Psoas muscle (tissue), 8 donors: ENCODE results near the gene CCDC154. TPM values are rescaled to one million over a fixed set of nuclear protein-coding genes. Genes with fewer than 3 reads are reported as not detected.
"Not testable (repeated sequence)": the region's sequence is repeated elsewhere in the genome, so short reads cannot be mapped to it uniquely, and the experiment has no call there.

ENCODE experiments used
- ATAC-seq, 4 donors: fragments of 200-7000 bp; cut with Tn5 transposase; one replicate each; pipeline ENCODE4 v1.9.1; 2020; ENCODE audit warnings: moderate library complexity in 3 of 4, mild to moderate bottlenecking in 2 of 4
- DNase-seq, 2 donors: peaks; one replicate each; pipeline ENCODE4 v3.0.0-alpha.2; 2020
- H3K27ac ChIP-seq: fragments of 200-600 bp; one replicate; pipeline ENCODE4 v1.8.0; 2022
- H3K27me3 ChIP-seq, 3 donors: fragments of 200-600 bp in 1 of 3; one replicate each; pipeline versions ENCODE4 v1.6.1 to v1.8.0; 2013 to 2022; ENCODE audit warnings: low read length in 2 of 3, mild to moderate bottlenecking in 2 of 3, moderate library complexity in 1 of 3; ENCODE audit not compliant: insufficient read depth in 3 of 3
- H3K36me3 ChIP-seq, 2 donors: fragments of 200-600 bp in 1 of 2; one replicate each; pipeline versions ENCODE4 v1.6.1 to v1.8.0; 2013 to 2022; ENCODE audit warnings: low read depth in 1 of 2, mild to moderate bottlenecking in 1 of 2, moderate library complexity in 1 of 2; ENCODE audit not compliant: insufficient read depth in 1 of 2
- H3K4me1 ChIP-seq: fragments of 200-600 bp; one replicate; pipeline ENCODE4 v1.8.0; 2022
- H3K4me3 ChIP-seq: fragments of 200-600 bp; one replicate; pipeline ENCODE4 v1.8.0; 2022; ENCODE audit warnings: mild to moderate bottlenecking
- H3K9me3 ChIP-seq: fragments of 200-600 bp; one replicate; pipeline ENCODE4 v1.8.0; 2022
- WGBS, 3 donors: extraction: QIAGEN DNeasy Blood & Tissue Kit; methylation state at CpG; one replicate each; pipeline versions ENCODE4 v1.1.6 to v1.1.7; 2013; 5-methylcytosine and 5-hydroxymethylcytosine counted together
- intact Hi-C, 2 donors: fragments of 100-400 bp; cut with DNase I; formaldehyde crosslinking; loops; one replicate each; pipeline versions ENCODE4 v1.11.0 to v1.14.2; 2022
- polyA plus RNA-seq, 3 donors: library from polyadenylated mRNA; stranded (reverse); fragments of 200-250 nt; gene quantifications; one replicate each; pipeline ENCODE4 v1.2.3, GENCODE V29; 2013
- total RNA-seq, 4 donors: library from RNA; stranded (reverse); fragmentation: NEBNext Ultra II Directional in 2 of 4; extraction: Animal tissue kit (Norgen Biotek cat#: 25700) in 2 of 4; gene quantifications; one replicate each; pipeline versions ENCODE4 v1.2.1 to v1.2.4, GENCODE V29; 2021 to 2023
- TF ChIP-seq, protein P1 (sequence below): fragments of 200-600 bp; IDR thresholded peaks from one replicate; pipeline ENCODE4 v1.8.0; 2022; ENCODE audit warnings: antibody characterized with exemption
- donor health status: healthy with polysubstance abuse.
- donor health status: DM: no; HTN: no; CAD: no; lungs with moderate emphysema.
- donor health status: Bipolar disorder and iron deficiency.
- donor health status: healthy.
- donor health status: DM: yes; HTN: yes; CAD: no.
- donor health status: DM: no; HTN: no; CAD: no.
- donor health status: DM: no; HTN: no; CAD: no.
- donor health status: DM: yes; HTN: yes; CAD: no.

CCDC154 gene
- total and polyA plus RNA-seq, 7 donors: 0.21 to 1.5 (median 0.40) TPM; not detected in 1

- 73 to 75% (median 75%) methylated on average over 28 of the region's 28 CpGs for WGBS, 3 donors
- intact Hi-C loops: loop anchor here in 1 of 2 donors (5.0 kb wide), 1 partner anchor 190 kb away; no protein-coding TSS in a partner anchor
- H3K27ac ChIP-seq: no peak overlapping the region
- no peak overlapping the region for H3K4me3 ChIP-seq
- H3K36me3 ChIP-seq: no peaks in the 10 kb centered on the region
- H3K27me3 ChIP-seq: no peaks in the 10 kb centered on the region
- DNase-seq (no peak), ATAC-seq (no peak)
- TF ChIP-seq, protein P1, sequence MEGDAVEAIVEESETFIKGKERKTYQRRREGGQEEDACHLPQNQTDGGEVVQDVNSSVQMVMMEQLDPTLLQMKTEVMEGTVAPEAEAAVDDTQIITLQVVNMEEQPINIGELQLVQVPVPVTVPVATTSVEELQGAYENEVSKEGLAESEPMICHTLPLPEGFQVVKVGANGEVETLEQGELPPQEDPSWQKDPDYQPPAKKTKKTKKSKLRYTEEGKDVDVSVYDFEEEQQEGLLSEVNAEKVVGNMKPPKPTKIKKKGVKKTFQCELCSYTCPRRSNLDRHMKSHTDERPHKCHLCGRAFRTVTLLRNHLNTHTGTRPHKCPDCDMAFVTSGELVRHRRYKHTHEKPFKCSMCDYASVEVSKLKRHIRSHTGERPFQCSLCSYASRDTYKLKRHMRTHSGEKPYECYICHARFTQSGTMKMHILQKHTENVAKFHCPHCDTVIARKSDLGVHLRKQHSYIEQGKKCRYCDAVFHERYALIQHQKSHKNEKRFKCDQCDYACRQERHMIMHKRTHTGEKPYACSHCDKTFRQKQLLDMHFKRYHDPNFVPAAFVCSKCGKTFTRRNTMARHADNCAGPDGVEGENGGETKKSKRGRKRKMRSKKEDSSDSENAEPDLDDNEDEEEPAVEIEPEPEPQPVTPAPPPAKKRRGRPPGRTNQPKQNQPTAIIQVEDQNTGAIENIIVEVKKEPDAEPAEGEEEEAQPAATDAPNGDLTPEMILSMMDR: no peak
- H3K9me3 ChIP-seq: no peaks in the 10 kb centered on the region
- H3K4me1 ChIP-seq: no peaks in the 10 kb centered on the region
Observed at GRCh38 chr16:1481906-1482835, 37.8 kb upstream of the CCDC154 start.

- 94 to 95% (median 95%) methylated on average over 9 of the region's 9 CpGs for WGBS, 3 donors
- intact Hi-C loops: loop anchor here in 1 of 2 donors (10.0 kb wide), 1 partner anchor 54 kb away; the partner anchor contains the start of gene UQCC4
- H3K27ac ChIP-seq, H3K9me3 ChIP-seq, H3K27me3 ChIP-seq, ATAC-seq, DNase-seq, H3K4me3 ChIP-seq, H3K36me3 ChIP-seq, H3K4me1 ChIP-seq: not testable (repeated sequence)
Observed at GRCh38 chr16:1478937-1479336, 34.6 kb upstream of the CCDC154 start.

- DNase-seq (no peak), ATAC-seq (no peak)
- intact Hi-C loops: loop anchor here in 1 of 2 donors (10.0 kb wide), 1 partner anchor 52 kb away; the partner anchor contains the start of gene UQCC4
- Histone ChIP-seq H3K4me1 (peaks cover 8% of the 10 kb centered on the region), H3K27me3 (no peaks in the 10 kb centered on the region), H3K4me3 (no peak overlapping the region), H3K36me3 (no peaks in the 10 kb centered on the region), H3K9me3 (no peaks in the 10 kb centered on the region), H3K27ac (no peak overlapping the region)
- 90 to 91% (median 90%) methylated on average over 10 of the region's 10 CpGs for WGBS, 3 donors
- TF ChIP-seq, protein P1: no peak
Observed at GRCh38 chr16:1477033-1477432, 32.7 kb upstream of the CCDC154 start.

- TF ChIP-seq, protein P1: no peak
- intact Hi-C loops: loop anchor here in 1 of 2 donors (2.0 to 10.0 kb wide), 2 partner anchors 15 to 51 kb away; partner anchors contain the start of gene UQCC4
- H3K4me3 ChIP-seq: peak overlapping the region; percentile 91
- DNase-seq: no peak
- peak in 2 of 4 donors; percentile 3 to 23 for ATAC-seq
- 43 to 57% (median 52%) methylated on average over 15 of the region's 15 CpGs for WGBS, 3 donors
- H3K4me1 ChIP-seq: peaks cover 14% of the 10 kb centered on the region
- no peaks in the 10 kb centered on the region for H3K36me3 ChIP-seq
- no peaks in the 10 kb centered on the region for H3K9me3 ChIP-seq
- peak overlapping the region; percentile 96 for H3K27ac ChIP-seq
- no peaks in the 10 kb centered on the region for H3K27me3 ChIP-seq
Observed at GRCh38 chr16:1475552-1476114, 31.3 kb upstream of the CCDC154 start.
